GM21447 (cell line): ENCODE measurements around the gene CAMSAP1.
"Not testable (repeated sequence)": the region's sequence is repeated elsewhere in the genome, so short reads cannot be mapped to it uniquely, and the experiment has no call there.

ENCODE experiments used
- ATAC-seq: cut with Tn5 transposase; IDR thresholded peaks from one replicate; pipeline ENCODE4 v1.9.1; 2021; ENCODE audit not compliant: unreplicated experiment

CAMSAP1 gene

GRCh38 chr9:135901031-135901758 lies 6.2 kb downstream of the CAMSAP1 start:
- no peak for ATAC-seq

GRCh38 chr9:135898634-135899407 lies 8.5 kb downstream of the CAMSAP1 start:
- no peak for ATAC-seq

GRCh38 chr9:135896626-135897025 lies 10.7 kb downstream of the CAMSAP1 start:
- no peak for ATAC-seq

- ATAC-seq, result no peak
Observed at GRCh38 chr9:135896205-135896604, 11.1 kb downstream of the CAMSAP1 start.

GRCh38 chr9:135895202-135895848 lies 12.0 kb downstream of the CAMSAP1 start:
- ATAC-seq, result no peak

GRCh38 chr9:135893104-135893503 lies 14.2 kb downstream of the CAMSAP1 start:
- no peak for ATAC-seq

- not testable (repeated sequence) for ATAC-seq
Observed at GRCh38 chr9:135892327-135892726, 15.0 kb downstream of the CAMSAP1 start.

- no peak for ATAC-seq
Observed at GRCh38 chr9:135891027-135891631, 16.2 kb downstream of the CAMSAP1 start.

- no peak for ATAC-seq
Observed at GRCh38 chr9:135890190-135891026, 16.9 kb downstream of the CAMSAP1 start.

GRCh38 chr9:135889564-135890189 lies 17.7 kb downstream of the CAMSAP1 start:
- ATAC-seq, result no peak

GRCh38 chr9:135888766-135889394 lies 18.5 kb downstream of the CAMSAP1 start:
- ATAC-seq, result no peak

- ATAC-seq, result no peak
Observed at GRCh38 chr9:135888126-135888765, 19.1 kb downstream of the CAMSAP1 start.

GRCh38 chr9:135887585-135888050 lies 19.7 kb downstream of the CAMSAP1 start:
- peak; percentile 79 for ATAC-seq

- no peak for ATAC-seq
Observed at GRCh38 chr9:135887021-135887507, 20.3 kb downstream of the CAMSAP1 start.

- no peak for ATAC-seq
Observed at GRCh38 chr9:135886147-135886981, 21.0 kb downstream of the CAMSAP1 start.

GRCh38 chr9:135885100-135885853 lies 22.1 kb downstream of the CAMSAP1 start:
- no peak for ATAC-seq

GRCh38 chr9:135884328-135885035 lies 22.9 kb downstream of the CAMSAP1 start:
- ATAC-seq, result no peak
